ENCODE measurements around the gene FAM174B. TPM values are rescaled to one million over a fixed set of nuclear protein-coding genes. Genes with fewer than 3 reads are reported as not detected.

Gene FAM174B
- total RNA-seq, 1 donor from 2014 or later: 18.9 TPM

DNA sequence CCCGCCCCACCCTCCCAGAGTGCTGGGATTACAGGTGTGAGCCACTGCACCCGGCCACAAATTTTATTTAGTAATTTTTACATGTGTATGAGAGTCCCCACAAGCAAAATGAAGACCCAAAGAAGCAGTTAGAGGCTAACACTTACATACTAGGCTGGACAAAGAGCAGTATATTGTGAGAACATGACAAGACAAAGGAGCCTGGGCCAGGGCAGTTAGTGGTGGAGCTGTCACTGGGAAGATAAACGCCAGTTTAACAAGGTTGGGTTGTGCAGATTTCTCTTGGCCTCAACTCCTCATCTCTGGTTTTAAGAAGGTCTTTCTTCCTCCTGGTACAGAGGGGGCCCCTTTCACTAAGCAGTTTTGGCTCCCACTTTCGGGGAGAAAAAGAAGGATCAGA lies 19.9 kb upstream of the FAM174B start:
- no peak for DNase-seq (ENCODE audit: low read depth)
- no peaks in the 10 kb centered on the region for H3K27me3 ChIP-seq (ENCODE audit: control insufficient read depth, insufficient read depth, low read length)
- H3K36me3 ChIP-seq (ENCODE audit: control insufficient read depth, insufficient read depth, low read length): no peaks in the 10 kb centered on the region
- TF ChIP-seq, protein P1, sequence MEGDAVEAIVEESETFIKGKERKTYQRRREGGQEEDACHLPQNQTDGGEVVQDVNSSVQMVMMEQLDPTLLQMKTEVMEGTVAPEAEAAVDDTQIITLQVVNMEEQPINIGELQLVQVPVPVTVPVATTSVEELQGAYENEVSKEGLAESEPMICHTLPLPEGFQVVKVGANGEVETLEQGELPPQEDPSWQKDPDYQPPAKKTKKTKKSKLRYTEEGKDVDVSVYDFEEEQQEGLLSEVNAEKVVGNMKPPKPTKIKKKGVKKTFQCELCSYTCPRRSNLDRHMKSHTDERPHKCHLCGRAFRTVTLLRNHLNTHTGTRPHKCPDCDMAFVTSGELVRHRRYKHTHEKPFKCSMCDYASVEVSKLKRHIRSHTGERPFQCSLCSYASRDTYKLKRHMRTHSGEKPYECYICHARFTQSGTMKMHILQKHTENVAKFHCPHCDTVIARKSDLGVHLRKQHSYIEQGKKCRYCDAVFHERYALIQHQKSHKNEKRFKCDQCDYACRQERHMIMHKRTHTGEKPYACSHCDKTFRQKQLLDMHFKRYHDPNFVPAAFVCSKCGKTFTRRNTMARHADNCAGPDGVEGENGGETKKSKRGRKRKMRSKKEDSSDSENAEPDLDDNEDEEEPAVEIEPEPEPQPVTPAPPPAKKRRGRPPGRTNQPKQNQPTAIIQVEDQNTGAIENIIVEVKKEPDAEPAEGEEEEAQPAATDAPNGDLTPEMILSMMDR (IDR thresholded peaks at IDR 0.05; ENCODE audit: insufficient read depth, low read length, poor library complexity, severe bottlenecking): no peak
- H3K4me3 ChIP-seq (ENCODE audit: low read depth, low read length): no peak overlapping the region

DNA sequence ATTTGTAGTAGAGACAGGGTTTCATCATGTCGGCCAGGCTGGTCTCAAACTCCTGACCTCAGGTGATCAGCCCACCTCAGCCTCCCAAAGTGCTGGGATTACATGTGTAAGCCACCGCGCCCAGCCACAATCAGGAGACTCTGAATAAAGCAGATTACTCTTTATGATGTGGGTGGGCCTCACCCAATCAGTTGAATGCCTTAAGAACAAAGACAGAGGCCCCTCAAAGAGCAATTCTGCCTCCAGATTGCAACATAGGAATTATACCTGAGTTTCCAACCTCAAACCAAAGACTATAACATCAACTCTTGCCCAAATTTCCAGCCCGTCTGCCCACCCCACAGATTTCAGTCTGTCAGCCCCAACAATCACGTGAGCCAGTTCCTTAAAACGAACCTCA lies 18.8 kb upstream of the FAM174B start:
- H3K36me3 ChIP-seq (ENCODE audit: control insufficient read depth, insufficient read depth, low read length): no peaks in the 10 kb centered on the region
- no peak for DNase-seq (ENCODE audit: low read depth)
- no peaks in the 10 kb centered on the region for H3K27me3 ChIP-seq (ENCODE audit: control insufficient read depth, insufficient read depth, low read length)
- no peak overlapping the region for H3K4me3 ChIP-seq (ENCODE audit: low read depth, low read length)
- TF ChIP-seq, protein P1 (IDR thresholded peaks at IDR 0.05; ENCODE audit: insufficient read depth, low read length, poor library complexity, severe bottlenecking): no peak

DNA sequence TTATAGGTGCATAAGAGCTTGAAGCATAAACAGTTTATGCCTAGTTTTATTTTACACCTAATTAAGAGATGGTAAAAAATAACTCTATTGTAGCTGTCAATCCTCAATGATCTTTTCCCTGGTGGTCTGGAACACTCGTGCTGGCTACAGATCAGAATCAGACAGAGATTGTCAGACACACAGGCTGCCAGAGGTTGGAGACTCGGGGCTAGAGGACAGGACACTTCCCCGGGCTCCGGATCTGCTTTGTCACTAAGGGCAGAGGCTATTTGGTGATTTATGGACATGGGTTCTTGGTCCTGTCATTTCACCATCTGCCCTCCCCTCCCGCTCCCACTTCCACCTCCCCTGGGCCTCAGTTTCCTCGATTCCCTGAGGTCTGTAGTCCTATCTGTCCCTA lies 16.5 kb upstream of the FAM174B start:
- Histone ChIP-seq H3K27me3 (ENCODE audit: control insufficient read depth, insufficient read depth, low read length) (no peaks in the 10 kb centered on the region), H3K4me3 (ENCODE audit: low read depth, low read length) (no peak overlapping the region), H3K36me3 (ENCODE audit: control insufficient read depth, insufficient read depth, low read length) (no peaks in the 10 kb centered on the region)
- DNase-seq (ENCODE audit: low read depth): no peak
- TF ChIP-seq, protein P1 (IDR thresholded peaks at IDR 0.05; ENCODE audit: insufficient read depth, low read length, poor library complexity, severe bottlenecking): no peak

DNA sequence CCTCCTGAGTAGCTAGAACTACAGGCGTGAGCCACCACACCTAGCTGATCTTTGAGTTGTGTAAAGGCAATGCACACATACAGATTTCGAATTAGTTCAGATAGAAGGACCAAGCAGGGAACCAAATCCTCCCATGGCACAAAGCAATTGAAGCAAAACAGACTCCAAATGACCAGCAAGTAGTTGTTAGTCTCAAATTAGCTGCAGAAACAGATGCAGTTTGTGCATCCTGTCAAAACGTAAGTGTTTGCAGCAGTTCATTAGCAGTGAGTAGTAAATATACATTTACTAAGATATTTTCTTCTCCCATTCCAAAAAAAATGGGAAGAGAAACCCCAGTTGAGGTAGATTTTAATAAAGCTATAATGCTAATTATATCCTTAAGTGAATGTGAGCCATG lies 15.8 kb upstream of the FAM174B start:
- H3K4me3 ChIP-seq (ENCODE audit: low read depth, low read length): no peak overlapping the region
- no peak for DNase-seq (ENCODE audit: low read depth)
- no peaks in the 10 kb centered on the region for H3K27me3 ChIP-seq (ENCODE audit: control insufficient read depth, insufficient read depth, low read length)
- TF ChIP-seq, protein P1 (IDR thresholded peaks at IDR 0.05; ENCODE audit: insufficient read depth, low read length, poor library complexity, severe bottlenecking): no peak
- H3K36me3 ChIP-seq (ENCODE audit: control insufficient read depth, insufficient read depth, low read length): no peaks in the 10 kb centered on the region

DNA sequence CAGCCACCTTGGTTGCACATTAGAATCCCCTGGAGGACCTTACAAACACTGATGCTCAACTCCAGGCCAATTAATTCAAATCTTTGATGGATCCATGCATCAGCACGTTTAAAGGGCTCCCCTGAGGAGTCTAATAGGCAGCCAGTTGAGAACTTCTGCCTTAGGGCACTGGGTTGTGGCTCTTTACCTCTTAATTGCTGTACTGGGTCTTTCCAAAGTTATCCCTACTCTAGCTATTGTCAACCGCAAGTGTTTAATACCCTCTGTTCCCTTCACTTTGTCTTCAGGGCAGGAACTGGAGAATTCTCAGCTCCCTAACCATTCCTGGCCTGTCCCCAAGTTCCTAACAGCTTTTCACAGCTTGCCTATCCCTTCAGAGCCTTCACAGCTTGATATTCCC lies 15.0 kb upstream of the FAM174B start:
- TF ChIP-seq, protein P1 (IDR thresholded peaks at IDR 0.05; ENCODE audit: insufficient read depth, low read length, poor library complexity, severe bottlenecking): no peak

DNA sequence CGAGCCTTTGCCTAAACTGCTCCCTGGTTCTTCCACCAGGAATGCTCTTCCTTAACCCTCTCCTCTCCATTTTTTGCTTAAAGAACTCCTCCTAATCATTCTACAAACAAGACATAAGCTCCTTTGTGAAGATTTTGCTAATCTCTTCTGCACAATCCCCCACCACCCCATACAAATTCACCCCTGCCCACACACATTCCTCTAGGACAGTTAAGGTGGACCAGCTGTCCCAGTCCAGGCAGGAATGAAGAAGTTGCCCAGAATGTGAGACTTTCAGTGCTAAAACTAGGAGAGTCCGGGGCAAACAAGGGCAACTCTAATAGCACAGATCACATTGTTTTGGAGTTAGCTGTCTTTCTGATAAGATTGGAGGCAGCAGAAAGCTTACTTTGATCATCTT lies 13.9 kb upstream of the FAM174B start:
- TF ChIP-seq, protein P1 (IDR thresholded peaks at IDR 0.05; ENCODE audit: insufficient read depth, low read length, poor library complexity, severe bottlenecking): no peak
- Histone ChIP-seq H3K27me3 (ENCODE audit: control insufficient read depth, insufficient read depth, low read length) (no peaks in the 10 kb centered on the region), H3K36me3 (ENCODE audit: control insufficient read depth, insufficient read depth, low read length) (no peaks in the 10 kb centered on the region), H3K4me3 (ENCODE audit: low read depth, low read length) (no peak overlapping the region)
- DNase-seq (ENCODE audit: low read depth): no peak

More for the DNA sequence above, 15.0 kb upstream of the FAM174B start:
- H3K36me3 ChIP-seq (ENCODE audit: control insufficient read depth, insufficient read depth, low read length): no peaks in the 10 kb centered on the region
- H3K4me3 ChIP-seq (ENCODE audit: low read depth, low read length): no peak overlapping the region
- no peaks in the 10 kb centered on the region for H3K27me3 ChIP-seq (ENCODE audit: control insufficient read depth, insufficient read depth, low read length)
- no peak for DNase-seq (ENCODE audit: low read depth)
